ENCODE results near the gene ZSWIM6.
"Not testable (repeated sequence)": the region's sequence is repeated elsewhere in the genome, so short reads cannot be mapped to it uniquely, and the experiment has no call there.

The ZSWIM6 gene

GRCh38 chr5:61398440-61398839, 66.4 kb downstream of the ZSWIM6 start:
- no peak for TF ChIP-seq CTCF (IDR thresholded peaks at IDR 0.05)
- no peak for TF ChIP-seq ZFX (IDR thresholded peaks at IDR 0.05; ENCODE audit: borderline replicate concordance)
- H3K27ac ChIP-seq = no peak overlapping the region

GRCh38 chr5:61399679-61400078, 67.6 kb downstream of the ZSWIM6 start:
- TF ChIP-seq ZFX (IDR thresholded peaks at IDR 0.05; ENCODE audit: borderline replicate concordance) = no peak
- no peak for TF ChIP-seq CTCF (IDR thresholded peaks at IDR 0.05)
- no peak overlapping the region for H3K27ac ChIP-seq

DNA sequence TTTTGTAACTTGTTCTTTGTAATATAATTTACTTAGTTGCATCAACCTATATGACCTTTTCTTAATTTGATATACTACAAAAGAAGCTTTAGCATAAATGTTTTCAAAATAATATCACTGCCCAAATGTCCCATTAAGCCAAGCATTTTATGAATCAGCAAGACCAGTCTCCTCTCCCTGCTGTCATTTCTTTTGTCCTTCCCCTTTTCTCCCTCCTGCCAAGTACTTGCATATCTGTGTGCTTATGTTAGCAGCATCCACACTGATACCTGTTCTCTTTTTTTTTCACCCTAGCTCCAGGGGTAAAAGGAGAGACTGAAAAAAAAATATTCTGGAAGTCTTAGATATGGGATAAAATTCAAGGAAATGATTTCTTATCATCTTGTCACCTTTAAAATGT, 69.7 kb downstream of the ZSWIM6 start:
- no peak overlapping the region for H3K27ac ChIP-seq
- TF ChIP-seq ZFX (IDR thresholded peaks at IDR 0.05; ENCODE audit: borderline replicate concordance) = no peak
- TF ChIP-seq CTCF (IDR thresholded peaks at IDR 0.05) = no peak

GRCh38 chr5:61402244-61402823, 70.3 kb downstream of the ZSWIM6 start:
- no peak overlapping the region for H3K27ac ChIP-seq
- no peak for TF ChIP-seq CTCF (IDR thresholded peaks at IDR 0.05)
- no peak for TF ChIP-seq ZFX (IDR thresholded peaks at IDR 0.05; ENCODE audit: borderline replicate concordance)

DNA sequence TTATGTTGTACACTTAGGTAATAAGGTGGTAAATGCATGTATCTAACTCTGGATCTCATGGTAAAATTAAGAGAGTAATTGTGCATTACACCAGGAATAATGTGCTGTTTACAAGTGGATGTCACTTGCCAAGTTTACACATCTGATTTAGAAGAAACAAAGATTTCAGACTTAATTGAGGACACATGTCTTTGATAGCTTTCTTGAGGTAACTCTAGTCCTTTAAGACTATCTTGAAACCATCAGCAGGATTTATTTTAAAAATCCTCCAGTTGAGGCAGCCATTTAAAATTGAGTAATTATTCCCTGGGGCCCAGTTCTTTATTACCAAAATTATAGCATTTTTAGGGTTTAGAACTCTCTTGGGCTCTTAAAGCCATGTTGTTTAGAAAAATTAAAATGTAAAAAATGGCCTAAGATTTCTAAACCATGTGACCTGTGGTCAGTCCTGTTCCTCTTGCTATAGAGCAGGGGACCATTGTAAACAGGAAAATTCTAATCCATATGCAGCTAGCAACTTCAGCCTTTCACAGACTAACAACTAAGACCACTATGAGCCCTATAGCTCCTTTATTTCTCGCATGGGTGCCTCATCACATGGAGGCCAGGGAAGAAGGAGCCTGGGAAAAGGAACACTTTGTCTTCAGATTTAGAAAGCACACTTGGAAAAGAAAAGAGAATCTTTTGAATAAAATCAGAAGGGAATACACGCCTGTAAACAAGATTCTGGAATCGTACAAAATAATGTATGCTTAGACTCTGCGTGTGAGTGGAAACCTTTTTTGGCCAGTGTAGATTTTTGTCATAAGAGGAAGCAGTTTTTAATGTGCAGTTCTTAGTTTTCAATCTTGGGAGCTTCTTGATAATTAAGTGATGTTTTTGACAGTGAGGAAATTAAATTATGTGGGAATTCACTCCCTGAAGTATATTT, 71.2 kb downstream of the ZSWIM6 start:
- TF ChIP-seq CTCF (IDR thresholded peaks at IDR 0.05) (no peak), ZFX (IDR thresholded peaks at IDR 0.05; ENCODE audit: borderline replicate concordance) (no peak)
- H3K27ac ChIP-seq = no peak overlapping the region

DNA sequence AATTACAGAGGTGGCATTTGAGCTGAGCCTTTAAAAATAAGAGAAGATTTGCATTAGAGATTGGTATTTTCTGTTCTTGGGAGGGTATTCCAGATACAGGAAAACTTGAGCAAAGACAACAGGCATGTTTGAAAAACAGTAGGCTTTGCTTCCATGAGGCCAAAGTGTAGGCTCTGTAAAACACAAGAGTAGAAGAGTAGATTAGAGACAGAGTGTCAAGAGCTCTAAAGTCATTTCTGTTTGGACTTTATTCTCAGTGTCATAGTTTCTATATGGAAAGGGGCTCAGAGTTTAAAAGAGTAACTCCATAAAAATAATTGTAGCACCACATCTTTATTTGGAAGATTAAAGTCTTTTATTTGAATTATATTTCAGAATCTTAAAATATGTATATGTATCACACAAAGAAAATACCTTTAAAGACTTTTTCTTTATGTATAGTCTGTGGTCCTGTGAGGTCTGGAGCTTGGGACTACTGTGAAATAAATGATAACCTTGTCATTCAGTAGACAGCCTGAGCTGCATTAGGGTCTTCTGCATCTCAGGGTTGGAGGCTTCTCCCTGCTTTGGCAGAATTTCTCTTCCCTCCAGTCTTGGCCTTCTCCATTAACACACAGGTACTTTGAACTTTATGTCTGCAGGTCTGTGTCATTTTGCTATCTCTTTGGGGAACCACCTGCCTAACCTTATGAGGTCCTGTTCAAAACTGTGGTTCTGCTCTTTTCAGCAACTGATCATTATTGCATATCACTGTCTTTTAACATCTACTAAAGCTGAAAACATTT, 73.6 kb downstream of the ZSWIM6 start:
- H3K27ac ChIP-seq = no peak overlapping the region

DNA sequence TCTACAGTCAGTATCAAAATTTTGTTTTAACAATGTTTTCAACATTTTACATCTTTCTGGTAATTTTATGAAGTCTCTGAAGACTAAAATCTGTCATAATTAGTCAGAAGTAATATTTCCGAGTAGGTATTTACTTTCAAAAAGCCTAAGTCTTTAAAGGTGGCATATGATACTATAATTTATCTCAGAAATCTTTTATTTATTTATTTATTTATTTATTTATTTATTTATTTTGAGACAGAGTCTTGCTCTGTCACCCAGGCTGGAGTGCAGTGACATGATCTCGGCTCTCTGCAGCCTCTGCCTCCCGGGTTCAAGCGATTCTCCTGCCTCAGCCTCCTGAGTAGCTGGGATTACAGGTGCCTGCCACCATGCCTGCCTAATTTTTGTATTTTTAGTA, 74.4 kb downstream of the ZSWIM6 start:
- H3K27ac ChIP-seq = not testable (repeated sequence)

More for the DNA sequence above, 73.6 kb downstream of the ZSWIM6 start:
- no peak for TF ChIP-seq CTCF (IDR thresholded peaks at IDR 0.05)
- TF ChIP-seq ZFX (IDR thresholded peaks at IDR 0.05; ENCODE audit: borderline replicate concordance) = no peak

Measured in 22Rv1 (cell line).